ENCODE data around the gene HDDC2.

- TF ChIP-seq GABPA (IDR thresholded peaks at IDR 0.05; ENCODE audit: low read depth) = no peak
- TF ChIP-seq POLR2AphosphoS5 (IDR thresholded peaks at IDR 0.05; ENCODE audit: low read depth) = no peak
- TF ChIP-seq, protein P1, sequence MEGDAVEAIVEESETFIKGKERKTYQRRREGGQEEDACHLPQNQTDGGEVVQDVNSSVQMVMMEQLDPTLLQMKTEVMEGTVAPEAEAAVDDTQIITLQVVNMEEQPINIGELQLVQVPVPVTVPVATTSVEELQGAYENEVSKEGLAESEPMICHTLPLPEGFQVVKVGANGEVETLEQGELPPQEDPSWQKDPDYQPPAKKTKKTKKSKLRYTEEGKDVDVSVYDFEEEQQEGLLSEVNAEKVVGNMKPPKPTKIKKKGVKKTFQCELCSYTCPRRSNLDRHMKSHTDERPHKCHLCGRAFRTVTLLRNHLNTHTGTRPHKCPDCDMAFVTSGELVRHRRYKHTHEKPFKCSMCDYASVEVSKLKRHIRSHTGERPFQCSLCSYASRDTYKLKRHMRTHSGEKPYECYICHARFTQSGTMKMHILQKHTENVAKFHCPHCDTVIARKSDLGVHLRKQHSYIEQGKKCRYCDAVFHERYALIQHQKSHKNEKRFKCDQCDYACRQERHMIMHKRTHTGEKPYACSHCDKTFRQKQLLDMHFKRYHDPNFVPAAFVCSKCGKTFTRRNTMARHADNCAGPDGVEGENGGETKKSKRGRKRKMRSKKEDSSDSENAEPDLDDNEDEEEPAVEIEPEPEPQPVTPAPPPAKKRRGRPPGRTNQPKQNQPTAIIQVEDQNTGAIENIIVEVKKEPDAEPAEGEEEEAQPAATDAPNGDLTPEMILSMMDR (IDR thresholded peaks at IDR 0.05; ENCODE audit: insufficient read depth, low read length) = no peak
- TF ChIP-seq, protein P2, sequence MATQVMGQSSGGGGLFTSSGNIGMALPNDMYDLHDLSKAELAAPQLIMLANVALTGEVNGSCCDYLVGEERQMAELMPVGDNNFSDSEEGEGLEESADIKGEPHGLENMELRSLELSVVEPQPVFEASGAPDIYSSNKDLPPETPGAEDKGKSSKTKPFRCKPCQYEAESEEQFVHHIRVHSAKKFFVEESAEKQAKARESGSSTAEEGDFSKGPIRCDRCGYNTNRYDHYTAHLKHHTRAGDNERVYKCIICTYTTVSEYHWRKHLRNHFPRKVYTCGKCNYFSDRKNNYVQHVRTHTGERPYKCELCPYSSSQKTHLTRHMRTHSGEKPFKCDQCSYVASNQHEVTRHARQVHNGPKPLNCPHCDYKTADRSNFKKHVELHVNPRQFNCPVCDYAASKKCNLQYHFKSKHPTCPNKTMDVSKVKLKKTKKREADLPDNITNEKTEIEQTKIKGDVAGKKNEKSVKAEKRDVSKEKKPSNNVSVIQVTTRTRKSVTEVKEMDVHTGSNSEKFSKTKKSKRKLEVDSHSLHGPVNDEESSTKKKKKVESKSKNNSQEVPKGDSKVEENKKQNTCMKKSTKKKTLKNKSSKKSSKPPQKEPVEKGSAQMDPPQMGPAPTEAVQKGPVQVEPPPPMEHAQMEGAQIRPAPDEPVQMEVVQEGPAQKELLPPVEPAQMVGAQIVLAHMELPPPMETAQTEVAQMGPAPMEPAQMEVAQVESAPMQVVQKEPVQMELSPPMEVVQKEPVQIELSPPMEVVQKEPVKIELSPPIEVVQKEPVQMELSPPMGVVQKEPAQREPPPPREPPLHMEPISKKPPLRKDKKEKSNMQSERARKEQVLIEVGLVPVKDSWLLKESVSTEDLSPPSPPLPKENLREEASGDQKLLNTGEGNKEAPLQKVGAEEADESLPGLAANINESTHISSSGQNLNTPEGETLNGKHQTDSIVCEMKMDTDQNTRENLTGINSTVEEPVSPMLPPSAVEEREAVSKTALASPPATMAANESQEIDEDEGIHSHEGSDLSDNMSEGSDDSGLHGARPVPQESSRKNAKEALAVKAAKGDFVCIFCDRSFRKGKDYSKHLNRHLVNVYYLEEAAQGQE (IDR thresholded peaks at IDR 0.05; ENCODE audit: insufficient replicate concordance, low read depth) = no peak
- no peak for TF ChIP-seq SPI1 (IDR thresholded peaks at IDR 0.05; ENCODE audit: borderline replicate concordance, low read depth)
Observed at GRCh38 chr6:125300992-125301434, 754 bp downstream of the HDDC2 start.
